Stimulated activated CD8-positive, alpha-beta memory T cell treated with anti-CD3 and anti-CD28 coated beads, Interleukin-12 subunit alpha, Interleukin-12 subunit beta, amount 100 ng/mL, for 1 hour (primary cell): Measurements from ENCODE around the gene THOP1.
"Not testable (repeated sequence)": the region's sequence is repeated elsewhere in the genome, so short reads cannot be mapped to it uniquely, and the experiment has no call there.

Source experiments
- DNase-seq: peaks from one replicate; pipeline ENCODE4 v3.0.0-alpha.2; 2020; ENCODE audit warnings: low read depth

The THOP1 gene

GRCh38 chr19:2782936-2783780, 2.1 kb upstream of the THOP1 start, which contains the start of gene SGTA:
Gene SGTA (minus strand): TSS chr19:2783273. CDS start chr19:2769068, 14,205 bp downstream.
- peak; percentile 93 for DNase-seq

- DNase-seq: no peak
These were observed 1.5 kb upstream of the THOP1 start for GRCh38 chr19:2783781-2784145.

- no peak for DNase-seq
These were observed 1.8 kb downstream of the THOP1 start for GRCh38 chr19:2787115-2787514.

GRCh38 chr19:2788237-2788636, 2.9 kb downstream of the THOP1 start:
- DNase-seq: no peak

- no peak for DNase-seq
These were observed 4.9 kb downstream of the THOP1 start for GRCh38 chr19:2790194-2790556.

- DNase-seq: no peak
These were observed 5.4 kb downstream of the THOP1 start for GRCh38 chr19:2790557-2791271.

GRCh38 chr19:2791440-2791839, 6.1 kb downstream of the THOP1 start:
- no peak for DNase-seq

- DNase-seq: no peak
These were observed 6.6 kb downstream of the THOP1 start for GRCh38 chr19:2791876-2792275.

- not testable (repeated sequence) for DNase-seq
These were observed 7.4 kb downstream of the THOP1 start for GRCh38 chr19:2792666-2793065.

- DNase-seq: no peak
These were observed 7.8 kb downstream of the THOP1 start for GRCh38 chr19:2793126-2793525.

GRCh38 chr19:2793577-2793976, 8.3 kb downstream of the THOP1 start:
- DNase-seq: no peak

GRCh38 chr19:2795827-2796658, 10.7 kb downstream of the THOP1 start:
- no peak for DNase-seq

GRCh38 chr19:2796659-2797266, 11.5 kb downstream of the THOP1 start:
- DNase-seq: no peak

- DNase-seq: no peak
These were observed 12.0 kb downstream of the THOP1 start for GRCh38 chr19:2797280-2797679.

- DNase-seq: no peak
These were observed 12.9 kb downstream of the THOP1 start for GRCh38 chr19:2798158-2798685.

- DNase-seq: no peak
These were observed 13.4 kb downstream of the THOP1 start for GRCh38 chr19:2798733-2799132.

- no peak for DNase-seq
These were observed 14.1 kb downstream of the THOP1 start for GRCh38 chr19:2799273-2800020.

- DNase-seq: no peak
These were observed 15.2 kb downstream of the THOP1 start for GRCh38 chr19:2800506-2800905.

GRCh38 chr19:2802826-2803225, 17.5 kb downstream of the THOP1 start:
- no peak for DNase-seq

GRCh38 chr19:2803486-2804155, 18.3 kb downstream of the THOP1 start:
- DNase-seq: no peak
